ENCODE data around the gene GJA9. TPM values are rescaled to one million over a fixed set of nuclear protein-coding genes. Genes with fewer than 3 reads are reported as not detected.

The GJA9 gene
- total RNA-seq, 1 donor from 2014 or later: not detected

- ChIA-PET POLR2A (no interaction called here), CTCF (interaction anchor here (0.8 to 2.0 kb wide), 2 partner anchors 8 kb away, joined by 4 to 5 read pairs; no protein-coding TSS in a partner anchor)
- Mint-ChIP-seq H3K27me3 (peaks cover 34% of the 10 kb centered on the region), H3K36me3 (ENCODE audit: low read depth) (no peaks in the 10 kb centered on the region), H3K4me3 (no peak overlapping the region), H3K27ac (no peak overlapping the region), H3K4me1 (no peaks in the 10 kb centered on the region), H3K9me3 (no peaks in the 10 kb centered on the region)
- TF ChIP-seq CTCF (IDR thresholded peaks at IDR 0.05): no peak
- intact Hi-C loops (cut with micrococcal nuclease): no loop called here
- ATAC-seq (ENCODE audit: low read depth): no peak
- no peak for DNase-seq
Observed at GRCh38 chr1:38827318-38827717, 54.1 kb downstream of the GJA9 start.

- intact Hi-C loops (cut with micrococcal nuclease): no loop called here
- ChIA-PET POLR2A (no interaction called here), CTCF (interaction anchor here (0.8 to 2.0 kb wide), 2 partner anchors 8 kb away, joined by 4 to 5 read pairs; no protein-coding TSS in a partner anchor)
- Mint-ChIP-seq H3K36me3 (ENCODE audit: low read depth) (no peaks in the 10 kb centered on the region), H3K4me1 (no peaks in the 10 kb centered on the region), H3K27ac (no peak overlapping the region), H3K27me3 (peaks cover 37% of the 10 kb centered on the region), H3K4me3 (no peak overlapping the region), H3K9me3 (no peaks in the 10 kb centered on the region)
- TF ChIP-seq CTCF (IDR thresholded peaks at IDR 0.05): no peak
- ATAC-seq (ENCODE audit: low read depth) (no peak), DNase-seq (no peak)
Observed at GRCh38 chr1:38826886-38827285, 54.5 kb downstream of the GJA9 start.

GRCh38 chr1:38826262-38826661, 55.1 kb downstream of the GJA9 start:
- DNase-seq (no peak), ATAC-seq (ENCODE audit: low read depth) (no peak)
- Mint-ChIP-seq H3K4me3 (no peak overlapping the region), H3K4me1 (no peaks in the 10 kb centered on the region), H3K9me3 (no peaks in the 10 kb centered on the region), H3K27ac (no peak overlapping the region), H3K27me3 (peaks cover 40% of the 10 kb centered on the region), H3K36me3 (ENCODE audit: low read depth) (no peaks in the 10 kb centered on the region)
- TF ChIP-seq CTCF (IDR thresholded peaks at IDR 0.05): no peak
- ChIA-PET POLR2A (no interaction called here), CTCF (interaction anchor here (2.0 kb wide), 1 partner anchor 9 kb away, joined by 5 read pairs; no protein-coding TSS in a partner anchor)
- intact Hi-C loops (cut with micrococcal nuclease): no loop called here

Other genes with a start within 250 kb of the GJA9 start
- 33.7 and 35.9 TPM in 2 replicates for gene RRAGC, start 21.8 kb downstream of the GJA9 start, total RNA-seq
- gene MYCBP, start 8.2 kb downstream of the GJA9 start, total RNA-seq: 18.6 and 19.2 TPM in 2 replicates
- gene RHBDL2, start 60.2 kb upstream of the GJA9 start, total RNA-seq: not detected in 2 replicates
- 53.3 and 57.3 TPM in 2 replicates for gene AKIRIN1, start 109.7 kb upstream of the GJA9 start, total RNA-seq
- gene NDUFS5, start 144.8 kb upstream of the GJA9 start, total RNA-seq: 79.3 and 81.3 TPM in 2 replicates